IMR-90 (cell line): Measurements from ENCODE around the gene SLC29A3. TPM values are rescaled to one million over a fixed set of nuclear protein-coding genes. Genes with fewer than 3 reads are reported as not detected.

ENCODE experiments used
- ATAC-seq: fragments of 200-7000 bp; cut with Tn5 transposase; 2 replicates; pipeline ENCODE4 v1.9.1; 2020; ENCODE audit warnings: low read depth, mild to moderate bottlenecking, moderate library complexity
- BruUV-seq: library from RNA; stranded (reverse); fragments of 400-500 nt; replicated peaks from 2 replicates; lab custom pipeline; 2021; lab: Mats Ljungman, UMichigan
- CTCF ChIA-PET: fragments of 300-600 bp; formaldehyde crosslinking; extraction: SDS; loops from one replicate; lab custom pipeline; 2021; ENCODE audit warnings: antibody characterized with exemption; lab: Yijun Ruan, JAX
- POLR2A ChIA-PET: fragments of 300-600 bp; sonication (Branson Sonifier 250); formaldehyde crosslinking; loops from one replicate; lab custom pipeline; 2022; ENCODE audit warnings: antibody characterized with exemption; ENCODE audit not compliant: unreplicated experiment; lab: Charles Lee
- DNase-seq: peaks from one replicate; pipeline ENCODE4 v3.0.0; 2013
- H2AFZ ChIP-seq: replicated peaks from 2 replicates; pipeline ENCODE3; 2013; ENCODE audit warnings: low read length, mild to moderate bottlenecking; ENCODE audit not compliant: poor library complexity
- H2AK5ac ChIP-seq: 2 replicates; pipeline ENCODE4 v1.6.1; 2013; ENCODE audit warnings: low read depth, low read length, inconsistent platforms
- H2AK9ac ChIP-seq: replicated peaks from 2 replicates; pipeline ENCODE3; 2013; ENCODE audit warnings: mild to moderate bottlenecking, low read depth, low read length, moderate library complexity; ENCODE audit not compliant: poor library complexity
- H2BK120ac ChIP-seq: 2 replicates; pipeline ENCODE4 v1.6.1; 2013; ENCODE audit warnings: low read depth, low read length, inconsistent platforms
- H2BK15ac ChIP-seq: 3 replicates; pipeline ENCODE4 v1.6.1; 2013; ENCODE audit warnings: low read depth, low read length, inconsistent platforms
- H2BK20ac ChIP-seq: 2 replicates; pipeline ENCODE4 v1.6.1; 2013; ENCODE audit warnings: low read depth, mild to moderate bottlenecking, inconsistent platforms, low read length, moderate library complexity
- H2BK5ac ChIP-seq: 2 replicates; pipeline ENCODE4 v1.6.1; 2013; ENCODE audit warnings: mild to moderate bottlenecking, low read depth, low read length, inconsistent platforms; ENCODE audit not compliant: poor library complexity, severe bottlenecking
- H3K14ac ChIP-seq: replicated peaks from 2 replicates; pipeline ENCODE4 v1.6.1; 2013; ENCODE audit warnings: low read depth, low read length, inconsistent platforms
- H3K18ac ChIP-seq: 2 replicates; pipeline ENCODE4 v1.6.1; 2013; ENCODE audit warnings: low read depth, low read length, control low read depth
- H3K23ac ChIP-seq: 2 replicates; pipeline ENCODE4 v1.6.1; 2013; ENCODE audit warnings: low read depth, low read length, inconsistent platforms
- H3K27ac ChIP-seq: 2 replicates; pipeline ENCODE4 v1.5.1; 2013; ENCODE audit warnings: mild to moderate bottlenecking, control low read depth, low read length; ENCODE audit not compliant: insufficient read depth
- H3K27me3 ChIP-seq: 2 replicates; pipeline ENCODE4 v1.6.1; 2013; ENCODE audit warnings: low read length; ENCODE audit not compliant: control insufficient read depth, insufficient read depth
- H3K36me3 ChIP-seq: 2 replicates; pipeline ENCODE4 v1.6.1; 2013; ENCODE audit warnings: low read length, mixed read lengths; ENCODE audit not compliant: control insufficient read depth, insufficient read depth
- H3K4ac ChIP-seq: 2 replicates; pipeline ENCODE4 v1.6.1; 2013; ENCODE audit warnings: low read depth, low read length, inconsistent platforms
- H3K4me1 ChIP-seq: 2 replicates; pipeline ENCODE4 v1.6.1; 2013; ENCODE audit warnings: low read length, mixed read lengths; ENCODE audit not compliant: control insufficient read depth, insufficient read depth
- H3K4me2 ChIP-seq: 2 replicates; pipeline ENCODE4 v1.6.1; 2013; ENCODE audit warnings: low read depth, mild to moderate bottlenecking, control low read depth, low read length, moderate library complexity
- H3K4me3 ChIP-seq: 2 replicates; pipeline ENCODE4 v1.5.1; 2013; ENCODE audit warnings: low read depth, mild to moderate bottlenecking, control low read depth, low read length, moderate library complexity; ENCODE audit not compliant: insufficient read depth
- H3K56ac ChIP-seq: 2 replicates; pipeline ENCODE4 v1.6.1; 2013; ENCODE audit warnings: low read length, inconsistent platforms; ENCODE audit not compliant: insufficient read depth; ENCODE audit errors: extremely low read depth
- H3K79me1 ChIP-seq, 2 experiments: 2 replicates each; pipeline ENCODE4 v1.6.1; 2013; ENCODE audit warnings: low read length in 2 of 2, inconsistent platforms in 1 of 2, low read depth in 1 of 2
- H3K9ac ChIP-seq: 2 replicates; pipeline ENCODE4 v1.6.1; 2013; ENCODE audit warnings: low read depth, low read length, control low read depth
- H3K9me1 ChIP-seq: 2 replicates; pipeline ENCODE4 v1.6.1; 2013; ENCODE audit warnings: low read length, inconsistent platforms; ENCODE audit not compliant: insufficient read depth
- H3K9me3 ChIP-seq: 2 replicates; pipeline ENCODE4 v1.6.1; 2013; ENCODE audit warnings: low read length; ENCODE audit not compliant: control insufficient read depth, insufficient read depth
- H4K20me1 ChIP-seq: 2 replicates; pipeline ENCODE4 v1.6.1; 2013; ENCODE audit warnings: low read length, inconsistent platforms; ENCODE audit not compliant: insufficient read depth
- H4K5ac ChIP-seq: 2 replicates; pipeline ENCODE4 v1.6.1; 2013; ENCODE audit warnings: mild to moderate bottlenecking, low read depth, low read length, control low read depth
- H4K8ac ChIP-seq, 2 experiments: 2 replicates each; pipeline ENCODE4 v1.6.1; 2013; ENCODE audit warnings: low read depth in 2 of 2, low read length in 2 of 2, control low read depth in 1 of 2, inconsistent platforms in 1 of 2
- H4K91ac ChIP-seq: 2 replicates; pipeline ENCODE4 v1.6.1; 2013; ENCODE audit warnings: low read depth, low read length, inconsistent platforms; ENCODE audit not compliant: insufficient read depth
- BHLHE40 ChIP-seq: fragments of 150-350 bp; IDR thresholded peaks from 2 replicates; pipeline ENCODE4 v1.6.1; 2016; ENCODE audit warnings: mild to moderate bottlenecking, low read depth, low read length
- MAFK ChIP-seq: IDR thresholded peaks from 2 replicates; pipeline ENCODE4 v1.6.1; 2012; ENCODE audit warnings: low read depth, low read length, improper control_type of control experiment
- NFE2L2 ChIP-seq: fragments of 150-350 bp; IDR thresholded peaks from 2 replicates; pipeline ENCODE4 v1.6.1; 2016; ENCODE audit warnings: low read depth, mild to moderate bottlenecking, low read length
- WGBS, 2 experiments: methylation state at CpG; one replicate each; pipeline versions ENCODE4 v1.1.5 to v1.1.7; 2013; ENCODE audit warnings: missing lambda C conversion rate in 2 of 2; ENCODE audit not compliant: insufficient read length in 1 of 2; ENCODE audit errors: extremely low coverage in 2 of 2; 5-methylcytosine and 5-hydroxymethylcytosine counted together
- dilution Hi-C: fragments of 300-500 bp; cut with HindIII; formaldehyde crosslinking; loops from one replicate; pipeline ENCODE4 v1.14.3; 2018; ENCODE audit warnings: low sequenced_read_pairs; ENCODE audit not compliant: unreplicated experiment
- in situ Hi-C: fragments of 300-500 bp; cut with MboI; formaldehyde crosslinking; loops from 3 replicates; pipeline ENCODE4 v1.14.3; 2019; ENCODE audit warnings: low sequenced_read_pairs, inconsistent platforms, mixed read lengths
- intact Hi-C: fragments of 100-400 bp; cut with micrococcal nuclease; formaldehyde crosslinking; loops from 2 replicates; pipeline ENCODE4 v1.10.0; 2022
- polyA plus RNA-seq, 3 experiments: library from polyadenylated mRNA; depleted of rRNA; stranded (reverse); fragments of >200 nt; gene quantifications; 2 replicates each; pipeline ENCODE4 v1.2.3, GENCODE V29; 2012; ENCODE audit warnings: low replicate concordance in 1 of 3
- total RNA-seq: library from RNA; depleted of rRNA; stranded (reverse); fragments of >200 nt; gene quantifications from 2 replicates; pipeline ENCODE4 v1.2.3, GENCODE V29; 2012

SLC29A3 gene
- total and polyA plus RNA-seq, 2 of the 4 experiments (the other 2 are of a cell fraction) = 0.72 to 3.0 TPM

DNA sequence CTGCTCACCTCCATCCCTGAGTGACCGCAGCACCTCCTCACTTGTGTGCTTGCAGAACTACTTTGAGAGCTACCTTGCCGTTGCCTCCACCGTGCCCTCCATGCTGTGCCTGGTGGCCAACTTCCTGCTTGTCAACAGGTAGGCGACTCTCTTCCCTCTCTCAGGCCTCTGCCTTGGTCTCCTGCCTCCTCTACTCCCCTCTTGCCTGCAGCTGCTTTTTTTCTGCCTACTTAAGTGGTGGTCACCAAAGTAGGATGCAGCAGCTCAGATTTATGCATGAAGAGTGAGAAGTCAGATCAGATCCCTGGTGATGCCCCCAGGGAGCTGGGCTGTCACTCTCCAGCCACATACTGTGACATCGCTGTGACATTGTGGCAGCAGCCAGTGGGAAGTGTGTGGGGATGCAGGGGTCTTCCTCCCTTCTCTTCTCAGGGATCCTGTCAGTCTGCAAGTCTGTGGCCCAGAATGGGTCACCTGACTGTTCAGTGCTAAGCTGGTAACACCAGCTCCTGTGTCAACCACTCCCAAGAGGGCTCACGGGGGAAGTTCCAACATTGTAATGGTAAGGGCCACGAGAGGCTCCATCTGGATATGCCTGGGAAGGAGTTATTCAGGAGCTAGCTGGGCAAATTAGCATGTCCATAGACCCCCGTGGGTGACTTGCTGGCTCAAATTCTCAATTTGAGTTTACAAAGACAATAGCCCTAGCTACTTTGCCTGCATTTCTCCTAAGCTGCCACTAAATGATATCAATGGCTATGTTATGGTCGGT lies 25.3 kb downstream of the SLC29A3 start (continued):
- no peak for TF ChIP-seq NFE2L2

GRCh38 chr10:71344993-71345480 lies 26.0 kb downstream of the SLC29A3 start:
- H3K9me3 ChIP-seq = no peaks in the 10 kb centered on the region
- H3K4me3 ChIP-seq = no peak overlapping the region
- H3K23ac ChIP-seq = no peak overlapping the region
- H3K27me3 ChIP-seq = peaks cover 19% of the 10 kb centered on the region; the same call in 1 of the 2 replicates
- ChIA-PET CTCF (no interaction called here), POLR2A (no interaction called here)
- no peak overlapping the region for H3K4ac ChIP-seq
- no peak overlapping the region for H3K4me2 ChIP-seq
- DNase-seq (no peak), ATAC-seq (no peak)
- intact Hi-C loops (no loop called here), dilution Hi-C loops (no loop called here), in situ Hi-C loops (no loop called here)
- no peak overlapping the region for H3K27ac ChIP-seq
- no peak overlapping the region for H4K91ac ChIP-seq
- H4K20me1 ChIP-seq = no peaks in the 10 kb centered on the region; the same call in 1 of the 2 replicates
- H3K79me1 ChIP-seq = no peaks in the 10 kb centered on the region
- no peak overlapping the region for H2AK9ac ChIP-seq
- no peak overlapping the region for H3K9ac ChIP-seq
- peaks cover 6% of the 10 kb centered on the region; the same call in 1 of the 2 replicates for H3K4me1 ChIP-seq
- no peak overlapping the region for H3K56ac ChIP-seq
- no peak overlapping the region for H2BK5ac ChIP-seq
- H3K36me3 ChIP-seq = no peaks in the 10 kb centered on the region
- TF ChIP-seq NFE2L2 (no peak), MAFK (no peak), BHLHE40 (no peak)
- no peak overlapping the region for H2AK5ac ChIP-seq
- no peak overlapping the region for H2BK15ac ChIP-seq
- WGBS, 2 experiments = no CpG with 5 or more reads among the region's 3 CpGs
- H4K8ac ChIP-seq = no peak overlapping the region
- no peak overlapping the region for H2AFZ ChIP-seq
- BruUV-seq = no TSS peak
- no peaks in the 10 kb centered on the region for H3K9me1 ChIP-seq
- no peak overlapping the region for H2BK120ac ChIP-seq
- no peak overlapping the region for H4K5ac ChIP-seq
- no peak overlapping the region for H3K14ac ChIP-seq
- no peak overlapping the region for H2BK20ac ChIP-seq
- H3K18ac ChIP-seq = no peak overlapping the region
